ENCODE results near the gene TNS1.

Gene TNS1

DNA sequence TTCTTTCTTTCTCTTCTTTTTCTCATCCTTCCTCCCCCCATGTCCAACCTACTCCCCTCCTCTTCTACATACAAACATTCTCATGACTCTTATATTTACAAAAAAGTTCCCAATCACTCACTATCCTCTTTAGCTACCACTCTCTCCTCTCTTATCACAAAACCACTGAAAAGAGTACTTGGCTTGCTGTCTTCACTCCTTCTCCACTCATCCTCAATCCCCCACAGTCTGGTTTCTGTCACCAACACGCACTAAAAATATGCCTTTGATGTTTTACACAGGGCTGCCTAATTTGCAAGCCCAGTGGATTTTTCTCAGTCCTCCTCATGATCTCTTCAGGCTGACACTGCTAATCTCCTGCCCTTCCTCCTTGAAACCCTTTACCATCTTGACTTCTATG is 159.5 kb downstream of the TNS1 start:
- no peak for DNase-seq

DNA sequence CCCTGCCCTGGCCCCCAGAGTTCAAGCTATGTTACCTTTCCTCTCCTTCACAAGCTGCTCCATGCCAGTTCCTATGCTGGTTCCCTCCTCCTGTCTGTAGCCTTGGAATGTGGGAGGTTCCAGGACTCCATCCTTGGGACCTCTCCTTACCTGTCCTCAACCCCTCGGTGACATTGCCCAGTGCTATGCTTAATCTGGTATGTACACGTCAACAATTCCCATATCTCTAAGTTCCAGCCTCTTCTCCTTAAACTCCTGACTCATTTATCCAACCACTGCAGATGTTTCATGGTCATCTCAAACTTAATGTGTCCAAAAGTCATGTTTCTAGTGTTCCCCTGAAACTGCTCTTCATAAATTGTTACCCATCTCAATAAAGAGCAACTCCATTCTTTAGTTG is 160.8 kb downstream of the TNS1 start:
- no peak for DNase-seq

DNA sequence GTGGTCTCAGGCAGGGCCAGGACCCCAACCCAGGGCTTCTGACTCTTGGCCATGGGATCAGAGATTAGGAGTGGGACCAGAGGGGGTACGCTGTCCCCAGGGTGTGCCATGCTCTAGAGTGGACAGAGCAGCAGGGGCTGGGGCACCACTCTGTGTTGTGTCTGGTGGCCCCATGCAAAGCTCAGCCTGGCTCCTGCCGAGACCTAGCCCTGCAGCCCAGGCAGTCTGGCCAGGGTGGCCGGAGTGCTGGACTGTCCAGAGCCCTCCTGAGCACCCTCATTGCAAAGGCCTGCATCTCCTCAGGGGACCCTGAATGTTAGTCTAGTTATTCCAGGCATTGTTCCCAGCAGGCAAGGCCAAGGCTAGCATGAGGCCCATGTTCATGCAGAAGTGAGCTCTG is 162.3 kb downstream of the TNS1 start:
- DNase-seq, result no peak

DNA sequence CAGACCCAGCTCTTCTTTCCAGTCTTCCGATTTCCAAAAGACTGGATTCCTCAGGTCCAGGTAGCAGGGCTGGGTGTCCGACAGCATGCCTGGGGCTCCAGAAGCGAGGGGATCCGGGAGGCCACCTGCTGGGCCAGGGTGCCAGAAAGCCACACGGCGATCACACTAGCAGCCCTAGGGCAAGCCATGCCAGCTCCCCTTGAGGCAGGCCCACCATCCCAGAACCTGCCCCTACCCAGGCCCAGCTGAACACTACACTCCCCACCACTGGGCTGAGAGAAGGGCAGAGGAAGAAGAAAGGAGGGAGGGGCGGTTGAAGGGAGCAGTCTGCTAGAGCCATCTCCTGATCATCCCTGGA is 163.1 kb downstream of the TNS1 start:
- DNase-seq, result no peak

DNA sequence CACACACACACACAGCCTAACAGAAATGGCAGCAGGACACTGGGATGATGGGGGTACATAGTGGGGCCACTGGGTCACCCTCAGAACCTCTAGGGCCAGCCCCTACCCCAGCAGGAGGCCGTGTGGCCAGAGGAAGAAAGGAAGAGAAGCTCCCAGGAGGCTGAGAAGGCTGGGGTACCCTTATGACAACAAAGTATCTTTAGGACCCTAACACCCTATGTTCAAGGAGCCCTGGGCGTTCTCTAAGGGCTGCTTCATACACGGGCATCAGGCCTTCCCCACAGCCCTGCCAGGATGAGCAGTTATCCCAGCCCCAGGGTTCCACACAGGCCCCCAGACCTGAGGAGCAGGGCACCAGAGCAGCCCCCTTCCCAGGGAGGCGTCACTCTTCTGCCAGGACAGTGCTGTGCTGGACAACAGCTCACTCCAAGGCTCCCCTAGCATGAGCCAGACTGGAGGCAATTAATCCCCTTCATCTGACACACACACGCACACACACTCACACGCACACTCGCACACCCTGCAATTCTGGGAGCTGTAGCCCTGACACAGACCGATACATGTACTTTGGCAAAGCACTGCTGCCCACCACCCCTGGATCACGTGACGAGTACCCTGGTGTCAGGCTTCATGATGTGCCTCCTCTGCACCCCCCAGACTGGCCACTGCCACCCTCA is 163.6 kb downstream of the TNS1 start:
- DNase-seq, result no peak

DNA sequence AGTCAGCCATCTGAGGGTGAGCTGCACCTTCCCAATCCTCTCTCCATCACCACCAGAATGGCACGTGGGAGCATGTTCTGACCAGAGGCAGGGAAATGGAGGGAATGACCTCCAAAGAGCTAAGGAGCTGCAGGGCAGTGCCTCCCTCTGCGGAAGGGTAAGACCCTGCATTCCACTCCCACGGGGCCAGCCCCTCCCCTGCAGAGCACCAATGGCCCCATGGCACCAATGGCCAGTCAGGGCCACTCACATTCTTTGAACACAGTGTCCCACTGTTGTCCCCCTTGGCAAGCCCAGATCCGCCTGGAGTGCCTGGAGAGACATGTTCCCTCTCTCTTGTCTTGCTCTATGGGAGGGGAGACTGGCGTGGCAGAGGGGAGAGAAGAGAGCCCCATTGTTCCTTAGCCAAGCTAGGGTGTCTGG is 164.4 kb downstream of the TNS1 start:
- no peak for DNase-seq

DNA sequence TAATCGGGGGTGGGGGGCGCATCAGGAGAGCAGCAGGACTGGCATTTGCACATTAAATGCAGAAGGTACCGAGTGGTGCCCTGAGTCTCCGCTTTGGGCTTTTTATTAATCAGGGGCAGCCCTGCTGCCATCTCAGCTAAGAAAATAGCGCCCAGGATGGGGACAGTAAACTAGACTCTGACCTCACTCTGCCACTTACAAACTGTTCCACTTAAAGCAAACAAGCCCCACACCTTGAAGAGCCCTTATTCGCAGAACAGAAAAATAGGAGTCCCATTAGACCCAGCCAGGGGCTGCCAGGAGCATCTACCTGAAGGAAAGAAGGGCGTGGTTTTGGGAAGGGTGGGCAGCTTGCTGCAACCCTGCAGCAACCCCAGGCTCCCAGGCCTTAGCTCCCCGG is 165.3 kb downstream of the TNS1 start:
- DNase-seq, result no peak

DNA sequence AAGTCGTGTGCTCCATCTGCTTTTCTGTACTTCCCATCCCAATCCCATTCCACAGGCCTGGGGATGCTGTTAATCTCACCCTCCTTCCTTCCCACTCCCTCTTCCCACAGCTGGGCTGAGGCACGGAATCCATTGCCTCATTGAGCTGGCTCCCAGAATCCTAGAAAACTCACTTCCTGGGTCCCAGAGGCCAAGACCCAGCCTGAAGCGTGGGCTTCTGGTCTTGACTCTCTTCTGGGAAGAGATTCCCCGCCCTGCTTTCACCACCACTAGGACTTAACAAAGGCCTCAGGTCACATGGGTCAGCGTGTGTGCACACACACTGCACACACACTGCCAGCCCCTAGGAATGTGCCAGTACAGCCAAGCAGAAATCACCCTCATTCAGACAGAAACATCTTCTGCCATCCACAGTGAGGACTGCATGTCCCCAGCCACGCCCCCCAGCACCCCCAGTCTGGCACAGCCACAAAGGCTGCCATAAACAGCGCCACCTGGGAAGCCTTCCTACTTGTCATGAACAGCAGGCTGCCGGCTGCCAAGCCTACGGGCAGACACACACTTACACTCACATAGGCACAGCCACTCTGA is 165.8 kb downstream of the TNS1 start:
- no peak for DNase-seq

DNA sequence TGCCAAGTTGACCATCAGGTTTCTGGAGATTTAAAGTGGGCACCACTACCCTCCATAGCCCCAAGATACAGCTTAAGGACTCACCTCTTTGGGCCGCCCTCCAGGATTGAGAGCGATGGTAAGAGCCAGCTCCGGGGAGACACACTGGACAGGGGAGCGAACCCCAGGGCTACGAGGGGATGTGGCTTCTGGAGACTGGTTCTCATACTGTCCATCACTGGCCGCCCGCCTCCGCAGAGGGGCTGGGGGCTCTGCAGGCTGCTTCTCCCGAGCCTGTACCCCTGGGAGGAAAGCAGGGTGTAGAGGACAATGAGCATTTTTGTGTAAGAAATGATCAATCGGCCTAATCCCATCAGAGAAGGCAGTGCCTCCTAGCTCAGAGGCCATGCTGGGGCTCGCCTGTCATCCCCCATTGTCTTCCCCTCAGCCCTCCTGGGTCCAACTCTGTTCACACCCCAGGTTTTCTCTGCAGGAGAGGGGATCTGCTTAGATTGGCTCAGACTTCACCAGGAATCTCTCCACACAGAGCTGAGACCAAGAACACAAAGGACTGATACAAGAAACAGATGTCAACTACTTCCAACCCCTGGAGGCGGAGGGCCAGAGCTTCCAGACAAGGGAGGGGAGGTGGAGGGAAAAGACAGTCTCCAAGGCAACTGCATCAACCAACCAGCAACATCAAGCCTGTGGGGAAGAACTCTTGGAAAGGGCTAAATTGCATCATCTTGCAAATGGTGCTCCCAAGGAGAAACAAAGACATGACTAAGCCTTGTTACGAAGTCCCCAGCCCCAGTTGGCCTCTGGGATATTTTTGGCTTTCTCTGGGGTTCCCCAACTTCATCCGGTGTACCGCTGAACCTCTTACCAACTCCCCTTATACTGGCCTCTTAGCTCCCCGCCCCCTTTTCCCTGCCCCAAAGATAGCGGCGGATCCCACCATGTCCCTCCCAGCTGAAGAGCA is 166.6 kb downstream of the TNS1 start:
- no peak for DNase-seq

DNA sequence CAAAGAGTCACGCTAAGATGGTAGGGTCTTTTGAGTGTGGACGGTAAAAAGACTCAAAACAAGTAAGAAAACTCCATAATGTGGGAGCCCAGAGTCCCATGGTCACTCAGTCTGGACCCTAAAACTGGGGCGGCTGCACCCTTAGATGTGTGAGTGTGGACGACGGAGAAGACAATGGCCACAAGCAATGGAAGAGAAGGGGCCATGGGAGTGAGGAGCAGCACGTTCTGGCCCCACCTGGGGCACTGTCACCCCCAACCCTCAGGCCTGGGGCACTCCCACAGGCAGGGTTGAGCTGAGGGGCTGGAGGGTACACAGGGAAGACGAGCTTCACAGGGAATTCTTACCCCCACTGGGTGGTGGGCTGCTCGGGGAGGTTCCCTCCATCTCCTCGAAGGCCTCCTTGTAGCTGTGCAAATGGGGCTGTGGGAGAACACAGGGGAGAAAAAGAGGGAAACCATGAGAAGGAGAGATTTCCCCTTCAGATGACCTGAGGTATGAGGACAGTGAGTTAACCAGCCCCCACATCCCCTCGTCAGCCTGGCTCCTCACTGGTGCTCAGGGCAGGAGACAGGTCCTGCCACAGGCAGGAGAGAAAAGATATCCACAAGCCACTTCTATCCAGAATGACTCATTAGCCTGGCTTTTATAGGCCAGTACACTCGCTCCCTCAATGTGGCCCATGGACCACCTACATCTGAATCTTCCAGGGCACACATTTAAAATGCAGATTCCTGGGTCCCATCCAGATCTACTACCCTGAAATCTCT is 167.9 kb downstream of the TNS1 start:
- DNase-seq, result no peak

DNA sequence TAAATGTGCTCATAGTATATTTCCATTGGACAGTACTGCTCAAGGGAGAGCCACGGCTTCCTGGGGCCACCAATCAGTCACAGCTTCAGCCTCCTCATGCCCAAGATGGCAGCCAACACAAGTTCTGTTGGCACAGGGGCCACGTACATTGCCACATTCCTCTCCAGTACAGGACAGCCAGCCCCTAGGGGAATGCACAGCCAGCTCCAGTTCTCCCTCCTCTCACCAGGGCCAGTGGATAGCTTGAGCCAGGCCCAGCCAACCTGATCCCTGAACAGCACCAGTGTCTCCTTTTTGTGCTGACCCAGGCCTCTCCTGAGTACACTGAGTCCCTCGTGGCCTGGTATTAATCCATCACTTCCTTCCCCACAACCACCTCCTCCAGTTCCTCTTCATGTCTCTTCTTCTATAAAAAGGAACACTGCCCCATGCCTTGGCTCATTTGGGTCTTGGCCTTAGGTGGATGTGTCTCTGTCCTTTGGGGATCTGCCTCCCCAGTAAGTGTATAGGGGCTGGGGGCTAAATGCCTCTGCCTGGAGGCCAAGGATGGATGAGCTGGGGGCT is 168.7 kb downstream of the TNS1 start:
- DNase-seq, result no peak

DNA sequence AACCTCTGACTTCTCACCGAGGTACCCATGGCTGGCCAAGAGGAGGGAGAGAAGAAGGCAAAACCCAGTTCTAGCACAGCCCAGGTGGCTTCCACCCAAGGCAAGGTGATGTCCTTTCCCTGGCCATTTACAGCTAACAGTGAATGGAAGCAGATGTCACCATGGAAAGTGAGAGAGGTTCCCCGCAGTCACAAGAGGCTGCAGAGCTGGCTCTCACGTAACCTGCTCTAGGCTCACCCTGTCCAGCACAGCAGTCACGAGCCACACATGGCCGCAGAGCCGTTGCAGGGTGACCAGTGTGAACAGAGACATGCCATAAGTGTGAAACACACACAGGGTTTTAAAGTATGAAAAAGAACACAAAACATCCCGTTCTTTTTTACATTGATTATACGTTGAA is 169.4 kb downstream of the TNS1 start:
- DNase-seq, result no peak

DNA sequence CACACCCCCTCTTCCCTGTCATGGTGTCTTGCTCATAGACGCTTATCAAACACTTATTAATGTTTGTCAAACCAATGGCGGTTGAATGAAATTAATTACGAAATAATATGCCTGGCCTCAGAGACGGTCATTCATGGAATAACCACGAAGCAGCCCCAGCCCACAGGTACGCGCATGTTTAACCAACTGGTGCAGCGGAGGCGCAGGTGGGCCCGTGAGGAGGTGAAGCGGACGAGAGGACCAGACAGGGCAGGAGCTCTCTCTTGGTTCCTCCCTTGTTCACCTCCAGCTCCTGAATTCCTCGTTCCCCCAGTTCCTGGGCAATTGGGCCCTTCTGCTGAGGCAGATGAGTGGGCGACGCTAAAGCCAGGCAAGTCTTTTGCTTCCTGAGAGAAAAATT is 169.8 kb downstream of the TNS1 start:
- DNase-seq, result no peak

DNA sequence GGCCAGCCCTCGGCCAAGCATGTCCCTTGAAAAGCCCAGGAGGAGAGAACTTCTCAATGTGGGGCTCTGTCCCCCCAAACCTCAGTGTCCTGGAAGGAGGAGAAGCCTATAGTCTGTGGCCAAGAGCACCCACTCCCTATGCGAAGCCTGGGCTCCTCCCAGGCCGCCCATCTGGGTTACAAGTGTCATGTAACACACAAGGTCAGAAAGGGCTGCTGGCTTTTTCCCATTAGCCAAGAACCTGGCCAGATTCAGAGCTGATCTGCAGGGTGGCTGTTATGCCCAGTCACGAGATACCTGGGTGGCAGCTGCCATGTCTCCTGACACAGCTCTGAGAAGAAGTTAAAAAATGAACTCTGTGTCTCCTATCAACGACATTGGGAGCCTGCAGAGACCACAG is 170.7 kb downstream of the TNS1 start:
- no peak for DNase-seq

DNA sequence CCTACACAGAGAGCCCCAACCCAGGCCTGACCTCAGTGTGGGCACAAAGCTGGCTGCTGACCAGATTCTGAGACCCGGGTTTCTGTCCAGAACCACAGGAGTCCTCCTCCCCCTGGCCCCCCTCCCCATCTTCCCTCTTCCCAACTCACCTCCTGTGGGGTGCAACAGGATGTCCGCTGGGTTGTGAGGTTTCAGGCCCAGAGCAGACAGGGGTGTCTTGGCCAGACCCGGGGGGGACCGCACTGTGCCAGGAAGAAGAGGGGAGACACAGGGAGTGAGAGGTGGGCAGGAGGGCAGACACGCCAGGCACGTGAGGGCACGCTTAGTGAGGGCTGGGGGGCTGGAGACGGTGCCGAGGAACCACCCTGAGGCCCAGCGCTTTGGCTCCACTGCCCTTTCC is 171.5 kb downstream of the TNS1 start:
- DNase-seq, result no peak

DNA sequence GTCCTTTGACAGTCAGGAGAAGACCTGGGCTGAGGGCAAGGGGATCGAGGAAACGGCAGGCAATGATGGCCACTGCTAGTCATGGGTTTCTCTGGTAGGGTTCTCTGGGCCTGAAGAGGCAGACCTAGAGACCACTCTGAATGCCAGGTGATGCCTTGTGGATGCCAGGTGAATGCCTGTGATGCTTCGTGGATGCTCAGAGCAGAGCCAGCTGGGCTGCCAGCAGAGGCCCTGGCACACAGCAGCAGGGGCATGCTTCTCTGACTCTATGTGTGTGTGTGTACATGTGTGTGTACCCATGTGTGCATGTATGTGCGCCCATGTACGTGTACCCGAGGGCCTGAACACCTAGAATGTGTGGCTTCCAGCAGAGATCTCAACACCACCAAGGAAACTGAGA is 172.0 kb downstream of the TNS1 start:
- no peak for DNase-seq

DNA sequence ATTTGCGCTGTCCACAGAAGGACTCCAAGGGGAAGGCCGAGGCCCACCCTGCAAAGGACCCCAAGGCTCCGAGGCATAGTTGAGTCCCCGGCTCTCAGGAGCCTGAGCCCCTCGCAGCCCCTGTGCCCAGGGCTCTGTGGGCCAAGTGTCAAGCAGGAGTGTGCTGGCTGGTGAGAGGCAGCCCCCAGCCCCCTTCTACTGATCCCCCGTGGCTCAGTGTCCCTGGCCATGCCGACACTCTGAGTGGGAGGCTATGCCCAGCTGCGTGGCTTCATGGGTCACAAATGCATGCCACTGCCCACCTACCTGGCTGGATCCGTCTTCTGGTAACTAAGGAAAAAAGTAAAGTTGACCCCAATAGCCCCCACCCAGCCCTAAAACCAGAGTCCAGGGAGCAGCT is 172.7 kb downstream of the TNS1 start:
- no peak for DNase-seq

DNA sequence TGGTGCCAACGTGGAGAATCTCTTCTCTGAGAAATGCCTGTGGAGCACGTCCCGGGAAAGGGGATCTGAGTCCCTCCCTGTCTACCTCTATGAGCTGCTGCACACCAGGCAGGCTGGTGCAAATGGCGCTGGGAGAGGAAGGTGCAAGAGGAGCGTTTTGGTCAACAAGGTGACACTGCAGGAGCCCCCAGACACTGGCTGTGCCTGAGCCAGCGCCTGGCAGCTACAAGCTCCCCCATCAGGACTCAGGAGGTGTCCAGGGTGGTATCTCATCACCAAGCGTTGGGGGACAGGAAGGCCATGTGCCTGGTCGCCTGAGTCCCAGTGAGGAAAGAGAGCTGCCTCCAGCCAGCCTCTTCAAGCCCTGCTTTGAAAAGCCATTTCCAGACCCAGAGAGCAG is 173.4 kb downstream of the TNS1 start:
- DNase-seq, result no peak

DNA sequence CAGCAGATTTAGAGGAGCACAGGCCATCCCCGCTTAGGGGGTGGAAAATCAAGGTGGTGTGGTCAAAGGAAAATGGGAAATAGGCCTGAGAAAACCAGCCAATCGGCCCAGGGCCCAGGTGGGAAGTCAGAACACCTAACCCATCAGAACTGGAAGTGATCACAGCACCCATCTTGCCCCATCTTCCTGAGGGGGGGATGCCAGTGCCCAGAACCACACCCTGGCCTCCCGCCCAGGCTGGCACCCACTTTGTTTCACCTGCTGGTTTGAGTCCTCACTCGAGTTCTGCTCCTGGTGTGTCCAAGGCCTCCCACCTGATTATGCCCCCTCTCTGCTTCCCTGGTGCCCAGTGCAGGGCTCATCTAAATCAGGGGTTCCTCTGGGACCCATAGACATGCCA is 174.5 kb downstream of the TNS1 start:
- no peak for DNase-seq

DNA sequence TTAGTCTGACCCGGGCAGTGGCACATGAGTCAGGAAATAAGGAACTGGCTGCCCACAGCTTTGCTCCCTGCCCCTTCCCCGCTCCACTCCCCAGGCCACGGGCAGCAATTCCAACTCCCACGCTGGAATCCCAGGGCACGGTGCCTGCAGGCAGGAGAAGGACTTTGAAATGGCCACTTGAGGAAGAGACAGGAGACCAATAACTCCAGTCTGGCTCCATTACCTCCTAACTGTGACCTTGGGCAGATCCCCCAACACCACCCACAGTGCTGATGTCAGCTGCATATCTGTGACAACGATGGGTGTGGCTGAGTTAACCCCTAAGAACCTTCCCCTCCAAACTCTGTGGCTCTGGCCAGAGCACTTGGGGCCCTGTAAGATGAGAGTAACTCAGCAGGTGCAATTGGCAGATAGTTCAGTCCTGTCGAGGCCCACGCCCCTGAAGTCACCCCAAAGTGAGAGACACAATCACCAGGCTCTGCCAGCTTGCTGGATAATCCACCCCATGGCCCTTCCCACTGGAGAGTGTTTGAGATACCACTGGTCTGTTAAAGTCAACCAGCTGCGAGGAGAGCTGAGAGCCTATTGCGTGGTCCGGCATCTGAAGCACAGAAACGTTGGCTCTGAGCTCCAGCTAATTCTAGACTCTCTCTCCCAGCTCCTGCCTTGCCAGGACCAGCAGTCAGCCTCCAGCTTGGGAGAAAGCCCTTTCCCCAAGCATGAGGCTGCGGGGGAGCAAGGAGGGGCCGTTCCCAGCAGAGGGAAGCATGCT is 175.2 kb downstream of the TNS1 start:
- DNase-seq, result no peak

DNA sequence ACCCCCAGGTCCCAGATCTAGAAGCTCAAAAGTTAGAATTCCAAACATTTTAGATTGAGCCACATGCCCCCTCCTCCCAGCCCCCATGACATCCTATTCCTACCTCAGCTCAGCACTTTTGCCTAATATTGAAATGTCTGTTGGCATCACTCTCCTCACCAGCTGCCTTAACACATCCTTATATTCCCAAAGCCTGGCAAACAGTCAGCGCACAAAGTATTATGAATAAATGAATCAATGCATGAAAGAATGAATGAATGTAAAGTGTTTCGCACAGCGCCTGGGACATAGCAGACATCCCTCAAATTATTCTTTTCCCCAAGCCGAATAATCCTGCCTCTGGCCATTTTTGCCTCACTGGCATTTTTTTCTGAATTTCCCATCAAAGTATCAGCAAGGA is 175.8 kb downstream of the TNS1 start:
- no peak for DNase-seq

DNA sequence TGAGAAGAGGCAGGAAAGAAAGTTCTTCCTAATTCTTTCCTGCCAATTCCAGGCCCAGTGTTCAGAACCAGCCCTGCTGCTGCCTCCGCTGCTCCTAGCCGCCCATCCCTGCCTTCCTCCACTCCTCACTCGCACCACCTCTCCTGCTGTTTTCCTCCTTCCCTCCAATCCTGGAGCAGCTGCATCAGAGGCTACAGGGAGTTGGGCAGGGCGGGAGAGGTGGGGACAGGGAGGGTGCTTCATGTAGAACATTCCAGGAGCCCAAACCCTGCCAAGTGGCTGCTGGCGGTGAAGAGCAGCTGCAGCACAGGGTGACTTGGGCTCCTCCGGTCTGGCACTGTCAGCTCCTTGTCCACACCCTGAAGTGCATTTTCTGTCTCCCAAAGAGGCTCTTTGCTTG is 176.3 kb downstream of the TNS1 start:
- DNase-seq, result no peak

All from Kasumi-1 (cell line).